ENCODE results near the gene HOXD1. TPM values are rescaled to one million over a fixed set of nuclear protein-coding genes. Genes with fewer than 3 reads are reported as not detected.
A peak's percentile ranks its signal among the peaks of the same experiment; 100 is the strongest.

Gene HOXD1
- total RNA-seq, 1 donor from 2014 or later: 11.2 TPM

GRCh38 chr2:176187200-176187898, 1.1 kb upstream of the HOXD1 start:
- peak; percentile 63 for DNase-seq

GRCh38 chr2:176188774-176189680, 559 bp downstream of the HOXD1 start:
- peak; percentile 44 for DNase-seq

GRCh38 chr2:176189681-176190641, 1.5 kb downstream of the HOXD1 start:
- peak; percentile 50 for DNase-seq

GRCh38 chr2:176192351-176192750, 3.9 kb downstream of the HOXD1 start:
- DNase-seq: no peak

- no peak for DNase-seq
These were observed 4.6 kb downstream of the HOXD1 start for GRCh38 chr2:176193048-176193447.

- DNase-seq: no peak
These were observed 11.4 kb downstream of the HOXD1 start for GRCh38 chr2:176199902-176200301.

GRCh38 chr2:176200971-176201370, 12.5 kb downstream of the HOXD1 start:
- DNase-seq: no peak

- no peak for DNase-seq
These were observed 14.0 kb downstream of the HOXD1 start for GRCh38 chr2:176202491-176202890.

GRCh38 chr2:176205126-176205525, 16.7 kb downstream of the HOXD1 start:
- DNase-seq: no peak

GRCh38 chr2:176206136-176206535, 17.7 kb downstream of the HOXD1 start:
- no peak for DNase-seq

GRCh38 chr2:176206682-176207081, 18.2 kb downstream of the HOXD1 start:
- DNase-seq: no peak

- DNase-seq: no peak
These were observed 22.6 kb downstream of the HOXD1 start for GRCh38 chr2:176211110-176211509.

- DNase-seq: peak; percentile 75
These were observed 23.8 kb downstream of the HOXD1 start for GRCh38 chr2:176212276-176212675.

GRCh38 chr2:176213406-176213805, 24.9 kb downstream of the HOXD1 start:
- no peak for DNase-seq

- no peak for DNase-seq
These were observed 39.4 kb downstream of the HOXD1 start for GRCh38 chr2:176227874-176228273.

GRCh38 chr2:176234156-176234555, 45.7 kb downstream of the HOXD1 start:
- DNase-seq: peak; percentile 79

GRCh38 chr2:176234940-176235339, 46.5 kb downstream of the HOXD1 start:
- peak; percentile 13 for DNase-seq

GRCh38 chr2:176237456-176237855, 49.0 kb downstream of the HOXD1 start:
- DNase-seq: no peak

- DNase-seq: no peak
These were observed 50.6 kb downstream of the HOXD1 start for GRCh38 chr2:176239031-176239430.

GRCh38 chr2:176240301-176240700, 51.8 kb downstream of the HOXD1 start:
- no peak for DNase-seq
